ENCODE measurements around the gene NTN1. TPM values are rescaled to one million over a fixed set of nuclear protein-coding genes. Genes with fewer than 3 reads are reported as not detected.

The NTN1 gene
- polyA plus RNA-seq, 1 experiment: 0.05 TPM

DNA sequence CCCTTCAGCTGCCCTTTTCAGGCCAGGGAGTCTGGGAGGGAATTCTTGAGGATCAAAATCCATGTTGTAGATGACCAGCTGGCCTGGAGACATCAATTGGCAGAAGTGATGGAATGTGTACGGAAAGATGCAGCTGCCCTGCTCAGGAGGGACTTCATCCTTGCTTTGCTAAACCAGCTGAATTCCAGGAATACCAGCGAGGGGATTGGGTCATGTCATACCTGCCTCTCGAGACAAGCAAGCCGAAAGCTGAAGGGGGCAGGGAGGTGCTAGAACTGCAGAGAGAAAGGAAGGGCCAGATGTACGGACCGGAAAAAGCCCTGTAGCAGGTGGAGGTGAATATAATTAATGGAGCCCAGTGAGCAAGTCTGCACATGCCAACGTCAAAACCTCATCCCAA, 25.6 kb upstream of the NTN1 start:
- CTCF ChIA-PET: interaction anchor here (2.3 kb wide), 1 partner anchor 526 kb away, joined by 15 read pairs; no protein-coding TSS in a partner anchor
- Histone ChIP-seq H3K27ac (ENCODE audit: low read depth, low read length) (no peak overlapping the region), H3K4me3 (ENCODE audit: low read depth, low read length) (no peak overlapping the region), H3K9me3 (ENCODE audit: control insufficient read depth, insufficient read depth, low read length) (no peaks in the 10 kb centered on the region), H3K27me3 (ENCODE audit: control insufficient read depth, insufficient read depth, low read length) (no peaks in the 10 kb centered on the region)
- no peak for DNase-seq (ENCODE audit: low read depth, low spot score)
- TF ChIP-seq, protein P1, sequence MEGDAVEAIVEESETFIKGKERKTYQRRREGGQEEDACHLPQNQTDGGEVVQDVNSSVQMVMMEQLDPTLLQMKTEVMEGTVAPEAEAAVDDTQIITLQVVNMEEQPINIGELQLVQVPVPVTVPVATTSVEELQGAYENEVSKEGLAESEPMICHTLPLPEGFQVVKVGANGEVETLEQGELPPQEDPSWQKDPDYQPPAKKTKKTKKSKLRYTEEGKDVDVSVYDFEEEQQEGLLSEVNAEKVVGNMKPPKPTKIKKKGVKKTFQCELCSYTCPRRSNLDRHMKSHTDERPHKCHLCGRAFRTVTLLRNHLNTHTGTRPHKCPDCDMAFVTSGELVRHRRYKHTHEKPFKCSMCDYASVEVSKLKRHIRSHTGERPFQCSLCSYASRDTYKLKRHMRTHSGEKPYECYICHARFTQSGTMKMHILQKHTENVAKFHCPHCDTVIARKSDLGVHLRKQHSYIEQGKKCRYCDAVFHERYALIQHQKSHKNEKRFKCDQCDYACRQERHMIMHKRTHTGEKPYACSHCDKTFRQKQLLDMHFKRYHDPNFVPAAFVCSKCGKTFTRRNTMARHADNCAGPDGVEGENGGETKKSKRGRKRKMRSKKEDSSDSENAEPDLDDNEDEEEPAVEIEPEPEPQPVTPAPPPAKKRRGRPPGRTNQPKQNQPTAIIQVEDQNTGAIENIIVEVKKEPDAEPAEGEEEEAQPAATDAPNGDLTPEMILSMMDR (IDR thresholded peaks at IDR 0.05; ENCODE audit: low read depth, low read length): no peak
- POLR2A ChIA-PET: no interaction called here

DNA sequence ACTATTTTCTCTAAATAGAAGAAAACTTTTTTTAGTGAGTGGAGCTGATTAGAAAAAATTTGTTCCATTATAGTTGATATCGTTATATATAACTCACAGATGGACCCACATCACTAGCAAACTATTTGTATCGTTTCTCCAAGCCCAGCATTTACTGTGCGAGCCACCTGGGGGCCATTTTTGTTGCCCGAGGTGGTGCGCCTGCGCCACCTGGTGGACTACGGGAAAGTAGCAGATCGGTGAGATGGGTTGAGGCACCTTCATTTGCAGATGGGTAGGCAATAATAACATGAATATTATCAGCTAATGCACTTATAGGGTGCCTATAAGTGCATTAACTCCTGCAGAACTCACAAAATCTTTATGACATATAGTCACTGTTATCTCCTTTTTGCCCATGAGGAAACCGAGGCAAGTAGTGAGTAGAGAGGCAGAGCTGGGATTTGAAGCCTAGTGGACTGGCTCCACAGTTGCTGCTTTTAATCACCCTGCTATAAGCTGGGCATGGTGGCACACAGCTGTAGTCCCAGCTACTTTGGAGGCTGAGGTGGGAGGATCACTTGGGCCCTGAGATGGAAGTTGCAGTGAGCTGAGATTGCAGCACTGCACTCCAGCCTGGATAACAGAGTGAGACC, 23.2 kb upstream of the NTN1 start:
- POLR2A ChIA-PET: no interaction called here
- Histone ChIP-seq H3K4me3 (ENCODE audit: low read depth, low read length) (no peak overlapping the region), H3K27me3 (ENCODE audit: control insufficient read depth, insufficient read depth, low read length) (peaks cover 11% of the 10 kb centered on the region), H3K27ac (ENCODE audit: low read depth, low read length) (no peak overlapping the region), H3K9me3 (ENCODE audit: control insufficient read depth, insufficient read depth, low read length) (no peaks in the 10 kb centered on the region)
- CTCF ChIA-PET: interaction anchor here (0.6 to 1.7 kb wide), 16 partner anchors 9 to 578 kb away, joined by 3 to 6 read pairs (median 3); partner anchors contain the start of gene CFAP52
- TF ChIP-seq, protein P1 (IDR thresholded peaks at IDR 0.05; ENCODE audit: low read depth, low read length): peak; percentile 78
- DNase-seq (ENCODE audit: low read depth, low spot score): no peak

DNA sequence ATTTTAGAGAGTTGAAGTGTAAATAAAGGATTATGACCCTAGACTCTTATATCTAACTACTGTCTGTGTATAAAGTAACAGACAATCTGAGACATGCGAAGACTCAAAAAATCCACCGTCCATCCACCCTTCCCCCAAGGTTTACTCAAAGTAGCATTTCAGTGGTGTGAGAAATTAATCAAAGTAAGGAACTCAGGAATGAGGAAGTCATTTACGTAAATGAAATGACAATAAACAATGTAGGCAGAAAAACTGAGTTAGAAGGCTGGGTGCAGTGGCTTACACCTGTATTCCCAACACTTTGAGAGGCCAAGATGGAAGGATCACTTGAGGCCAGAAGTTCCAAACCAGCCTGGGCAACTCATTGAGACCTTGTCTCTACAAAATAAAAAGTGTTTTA, 19.8 kb upstream of the NTN1 start:
- CTCF ChIA-PET: no interaction called here
- POLR2A ChIA-PET: no interaction called here

DNA sequence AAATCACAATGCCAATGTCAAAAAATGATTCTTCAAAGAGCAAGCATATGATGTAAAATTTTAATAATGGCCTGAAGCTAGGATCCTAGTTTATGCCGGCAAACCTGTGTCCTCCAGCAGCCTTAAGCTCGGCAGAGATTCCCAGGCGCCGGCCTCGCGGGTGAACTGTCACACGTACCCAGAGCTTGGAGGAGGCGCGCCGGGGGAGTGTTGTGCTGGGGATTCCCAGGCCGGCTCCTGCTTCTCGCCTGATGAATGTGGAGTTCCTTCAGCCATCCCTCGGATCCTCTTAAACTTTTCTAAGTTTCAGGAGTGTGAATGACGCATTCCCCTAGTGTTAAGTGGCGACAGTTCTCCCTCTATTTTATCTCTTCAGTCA, 19.1 kb upstream of the NTN1 start:
- CTCF ChIA-PET: interaction anchor here (0.7 kb wide), 2 partner anchors 187 to 294 kb away, joined by 4 to 5 read pairs; no protein-coding TSS in a partner anchor
- peaks cover 35% of the 10 kb centered on the region for H3K27me3 ChIP-seq (ENCODE audit: control insufficient read depth, insufficient read depth, low read length)
- no peaks in the 10 kb centered on the region; the same call in 1 of the 2 replicates for H3K9me3 ChIP-seq (ENCODE audit: control insufficient read depth, insufficient read depth, low read length)
- H3K4me3 ChIP-seq (ENCODE audit: low read depth, low read length): no peak overlapping the region
- no peak overlapping the region for H3K27ac ChIP-seq (ENCODE audit: low read depth, low read length)
- POLR2A ChIA-PET: no interaction called here
- TF ChIP-seq, protein P1 (IDR thresholded peaks at IDR 0.05; ENCODE audit: low read depth, low read length): no peak
- DNase-seq (ENCODE audit: low read depth, low spot score): no peak

More for the DNA sequence above, 19.8 kb upstream of the NTN1 start:
- Histone ChIP-seq H3K9me3 (ENCODE audit: control insufficient read depth, insufficient read depth, low read length) (no peaks in the 10 kb centered on the region; the same call in 1 of the 2 replicates), H3K27ac (ENCODE audit: low read depth, low read length) (no peak overlapping the region), H3K4me3 (ENCODE audit: low read depth, low read length) (no peak overlapping the region), H3K27me3 (ENCODE audit: control insufficient read depth, insufficient read depth, low read length) (peaks cover 33% of the 10 kb centered on the region)
- TF ChIP-seq, protein P1 (IDR thresholded peaks at IDR 0.05; ENCODE audit: low read depth, low read length): no peak
- DNase-seq (ENCODE audit: low read depth, low spot score): no peak

DNA sequence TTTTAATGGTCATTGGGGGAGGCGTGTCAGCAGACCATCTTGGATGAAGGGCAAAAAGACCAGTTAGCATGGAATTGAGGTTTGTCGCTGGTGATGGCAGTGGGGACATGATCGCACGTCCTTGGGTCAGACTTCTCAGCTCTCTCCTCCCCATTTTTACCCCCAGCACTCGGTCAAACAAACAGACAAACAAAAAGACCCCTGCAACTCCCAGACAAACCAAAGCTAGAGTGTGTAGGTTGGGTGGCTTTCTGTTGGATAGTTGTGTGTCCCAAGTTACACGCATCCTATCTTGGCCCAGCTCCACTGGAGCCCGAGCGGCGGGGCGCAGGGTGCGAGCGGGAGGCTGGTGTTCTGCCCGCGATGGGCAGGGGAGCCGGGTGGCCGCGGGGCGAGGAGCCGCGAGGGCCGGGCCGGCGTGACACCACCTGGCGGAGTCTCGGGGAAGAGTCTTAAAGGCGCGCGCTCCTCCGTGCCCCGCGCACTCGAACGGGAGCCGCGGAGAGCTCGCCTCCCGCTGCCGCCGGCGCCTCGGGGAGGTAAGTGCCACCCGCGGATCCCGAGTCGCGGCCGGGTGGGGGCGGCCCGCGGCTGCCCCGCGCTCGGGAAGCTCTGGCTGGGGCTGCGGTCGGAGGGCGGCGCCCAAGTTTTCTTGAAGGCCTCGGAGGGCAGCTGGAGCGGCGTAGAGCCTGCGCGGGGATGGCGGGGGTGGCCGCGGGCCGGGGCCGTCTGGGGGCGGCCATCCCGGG, 18.5 kb upstream of the NTN1 start:
- CTCF ChIA-PET: interaction anchor here (0.7 to 1.0 kb wide), 3 partner anchors 187 to 520 kb away, joined by 3 to 5 read pairs (median 4); no protein-coding TSS in a partner anchor
- DNase-seq (ENCODE audit: low read depth, low spot score): no peak

More for the DNA sequence above, 18.5 kb upstream of the NTN1 start:
- POLR2A ChIA-PET: no interaction called here
- H3K4me3 ChIP-seq (ENCODE audit: low read depth, low read length): no peak overlapping the region
- H3K27ac ChIP-seq (ENCODE audit: low read depth, low read length): no peak overlapping the region
- no peaks in the 10 kb centered on the region; the same call in 1 of the 2 replicates for H3K9me3 ChIP-seq (ENCODE audit: control insufficient read depth, insufficient read depth, low read length)
- TF ChIP-seq, protein P1 (IDR thresholded peaks at IDR 0.05; ENCODE audit: low read depth, low read length): no peak
- H3K27me3 ChIP-seq (ENCODE audit: control insufficient read depth, insufficient read depth, low read length): peaks cover 35% of the 10 kb centered on the region
